DMS79 (cell line): ENCODE measurements around the gene OCA2.
"Not testable (repeated sequence)": the region's sequence is repeated elsewhere in the genome, so short reads cannot be mapped to it uniquely, and the experiment has no call there.

ENCODE experiments used
- DNase-seq: peaks from one replicate; lab custom pipeline; 2025; lab: John Stamatoyannopoulos, UW

Gene OCA2

GRCh38 chr15:28023422-28023821, 75.7 kb downstream of the OCA2 start:
- DNase-seq, result no peak

GRCh38 chr15:28022961-28023360, 76.2 kb downstream of the OCA2 start:
- DNase-seq, result no peak

- DNase-seq, result no peak
Measured at GRCh38 chr15:28022181-28022580, 76.9 kb downstream of the OCA2 start.

- peak; percentile 95 for DNase-seq
Measured at GRCh38 chr15:28021281-28022039, 77.7 kb downstream of the OCA2 start.

- DNase-seq, result no peak
Measured at GRCh38 chr15:28020644-28021043, 78.5 kb downstream of the OCA2 start.

GRCh38 chr15:28019594-28020309, 79.4 kb downstream of the OCA2 start:
- no peak for DNase-seq

GRCh38 chr15:28018291-28019044, 80.6 kb downstream of the OCA2 start:
- no peak for DNase-seq

- DNase-seq, result no peak
Measured at GRCh38 chr15:28017423-28017924, 81.6 kb downstream of the OCA2 start.

GRCh38 chr15:28015855-28016254, 83.3 kb downstream of the OCA2 start:
- no peak for DNase-seq

- no peak for DNase-seq
Measured at GRCh38 chr15:28014623-28015200, 84.4 kb downstream of the OCA2 start.

- DNase-seq, result no peak
Measured at GRCh38 chr15:28013976-28014375, 85.1 kb downstream of the OCA2 start.

- DNase-seq, result no peak
Measured at GRCh38 chr15:28013480-28013879, 85.6 kb downstream of the OCA2 start.

GRCh38 chr15:28012231-28012630, 86.9 kb downstream of the OCA2 start:
- no peak for DNase-seq

- not testable (repeated sequence) for DNase-seq
Measured at GRCh38 chr15:28008175-28008574, 90.9 kb downstream of the OCA2 start.

- no peak for DNase-seq
Measured at GRCh38 chr15:28006116-28006905, 92.8 kb downstream of the OCA2 start.

- no peak for DNase-seq
Measured at GRCh38 chr15:28005004-28005527, 94.0 kb downstream of the OCA2 start.

- no peak for DNase-seq
Measured at GRCh38 chr15:28004143-28005003, 94.7 kb downstream of the OCA2 start.

- DNase-seq, result no peak
Measured at GRCh38 chr15:28003302-28004037, 95.6 kb downstream of the OCA2 start.

- no peak for DNase-seq
Measured at GRCh38 chr15:28002867-28003266, 96.2 kb downstream of the OCA2 start.
